HG03196 (cell line): ENCODE data around the gene NEK11.

ENCODE experiments used
- ATAC-seq: cut with Tn5 transposase; IDR thresholded peaks from one replicate; pipeline ENCODE4 v1.9.1; 2021; ENCODE audit not compliant: unreplicated experiment

Gene NEK11

DNA sequence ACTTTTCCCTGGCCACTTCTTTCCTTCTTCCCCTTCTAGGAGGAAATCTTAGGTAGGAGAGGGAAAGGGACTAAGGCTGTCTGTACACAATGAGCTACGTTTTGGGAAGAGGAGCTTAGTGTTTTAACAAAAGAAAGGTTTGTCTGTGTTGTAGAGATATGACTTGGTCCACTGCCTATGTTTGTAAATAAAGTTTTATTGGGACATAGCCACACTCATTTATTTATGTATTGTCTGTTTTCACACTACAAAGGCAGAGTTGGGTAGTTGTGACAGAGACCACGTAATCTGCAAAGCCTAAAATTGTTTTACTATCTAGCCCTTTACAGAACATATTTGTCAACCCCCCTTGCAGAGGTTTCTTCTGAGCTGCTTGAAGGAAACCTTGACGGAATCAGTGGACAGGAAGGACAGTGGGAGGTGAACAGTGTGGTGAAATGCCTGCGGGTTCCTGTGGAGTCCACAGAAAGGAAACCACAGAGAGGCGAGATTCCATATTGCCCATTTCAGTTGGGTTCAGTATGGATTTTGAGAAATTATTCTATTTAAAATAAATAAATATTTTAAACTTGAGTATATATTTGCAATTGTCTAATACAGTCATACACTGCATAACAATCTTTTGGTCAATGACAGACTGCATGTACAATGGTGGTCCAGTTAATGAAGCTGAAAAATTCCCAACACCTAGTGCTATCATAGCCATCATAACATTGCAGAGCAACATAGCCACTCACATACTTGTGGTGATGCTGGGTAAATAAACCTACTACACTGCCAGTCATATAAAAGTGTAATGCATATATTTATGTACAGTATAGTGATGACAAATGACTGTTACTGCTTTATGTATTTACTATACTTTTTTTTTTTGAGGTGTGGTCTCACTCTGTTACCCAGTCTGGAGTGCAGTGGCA is 197.0 kb downstream of the NEK11 start:
- no peak for ATAC-seq

DNA sequence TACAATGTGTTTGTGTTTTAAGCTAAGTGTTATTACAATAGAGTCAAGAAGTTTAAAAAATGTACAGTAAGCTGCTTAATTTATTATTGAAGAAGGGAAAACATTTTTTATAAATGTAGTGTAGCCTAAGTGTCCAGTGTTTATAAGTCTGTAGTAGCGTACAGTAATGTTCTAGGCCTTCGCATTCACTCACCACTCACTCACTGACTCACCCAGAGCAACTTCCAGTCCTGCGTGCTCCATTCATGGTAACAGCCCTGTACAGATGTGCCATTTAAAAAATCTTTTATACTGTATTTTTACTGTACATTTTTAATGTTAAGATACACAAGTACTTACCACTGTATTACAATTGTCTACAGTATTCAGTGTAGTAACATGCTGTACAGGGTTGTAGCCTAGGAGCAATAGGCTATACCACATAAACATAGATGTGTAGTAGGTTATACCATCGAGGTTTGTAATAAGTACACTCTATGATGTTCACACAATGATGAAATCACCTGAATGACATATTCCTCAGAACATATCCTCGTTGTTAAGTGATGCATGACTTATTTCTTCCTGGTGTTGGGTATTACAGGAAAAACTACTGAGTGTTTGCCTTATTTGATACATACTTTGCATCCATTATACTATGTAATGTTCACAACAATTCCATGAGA is 198.3 kb downstream of the NEK11 start:
- no peak for ATAC-seq

DNA sequence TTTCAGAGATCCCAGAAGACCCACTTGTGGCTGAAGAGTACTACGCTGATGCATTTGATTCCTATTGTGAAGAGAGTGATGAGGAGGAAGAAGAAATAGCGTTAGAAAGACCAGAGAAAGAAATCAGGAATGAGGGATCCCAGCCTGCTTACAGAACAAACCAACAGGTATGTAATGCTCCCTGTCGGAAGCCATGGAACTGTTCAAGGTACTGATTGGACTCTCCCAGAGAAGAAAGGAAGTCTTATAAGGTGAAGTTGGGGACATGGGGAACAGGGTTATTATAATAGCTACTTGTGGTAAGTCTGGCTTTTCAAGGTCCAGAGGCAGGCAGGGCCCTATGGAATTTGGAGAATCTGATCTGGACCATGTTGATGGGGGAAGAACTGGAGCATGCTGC is 201.8 kb downstream of the NEK11 start:
- ATAC-seq = no peak

DNA sequence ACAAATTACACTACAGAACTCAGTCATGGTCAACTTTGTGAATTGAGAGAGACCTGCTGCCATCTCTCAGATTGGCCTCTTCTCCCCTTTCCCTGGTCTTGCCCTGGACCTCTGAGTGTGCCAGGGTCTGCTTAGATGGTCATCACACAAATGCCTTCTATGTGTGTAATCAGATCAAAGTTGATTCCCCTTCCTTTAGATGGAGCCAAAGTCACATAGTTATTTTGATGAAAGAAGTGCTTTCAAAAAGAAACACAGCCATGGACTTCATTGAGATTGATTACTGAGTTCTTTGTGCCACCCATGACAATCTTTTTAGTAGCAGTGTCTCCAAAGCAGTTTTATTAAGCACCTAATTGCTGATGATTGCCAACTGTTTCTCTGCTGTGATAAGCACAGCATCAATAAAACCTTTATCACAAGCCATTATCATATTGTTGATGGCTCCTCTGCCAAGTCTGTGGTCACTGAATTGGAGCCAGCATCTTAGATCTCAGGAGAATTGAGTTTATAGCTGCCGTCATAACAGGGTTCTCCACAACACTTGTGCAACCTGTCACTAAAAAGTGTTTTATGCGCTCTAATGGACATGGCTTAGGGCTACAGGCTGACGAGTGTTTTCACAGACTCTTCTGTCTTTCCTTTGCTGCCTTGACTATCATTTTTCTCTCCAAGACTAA is 205.2 kb downstream of the NEK11 start:
- no peak for ATAC-seq

DNA sequence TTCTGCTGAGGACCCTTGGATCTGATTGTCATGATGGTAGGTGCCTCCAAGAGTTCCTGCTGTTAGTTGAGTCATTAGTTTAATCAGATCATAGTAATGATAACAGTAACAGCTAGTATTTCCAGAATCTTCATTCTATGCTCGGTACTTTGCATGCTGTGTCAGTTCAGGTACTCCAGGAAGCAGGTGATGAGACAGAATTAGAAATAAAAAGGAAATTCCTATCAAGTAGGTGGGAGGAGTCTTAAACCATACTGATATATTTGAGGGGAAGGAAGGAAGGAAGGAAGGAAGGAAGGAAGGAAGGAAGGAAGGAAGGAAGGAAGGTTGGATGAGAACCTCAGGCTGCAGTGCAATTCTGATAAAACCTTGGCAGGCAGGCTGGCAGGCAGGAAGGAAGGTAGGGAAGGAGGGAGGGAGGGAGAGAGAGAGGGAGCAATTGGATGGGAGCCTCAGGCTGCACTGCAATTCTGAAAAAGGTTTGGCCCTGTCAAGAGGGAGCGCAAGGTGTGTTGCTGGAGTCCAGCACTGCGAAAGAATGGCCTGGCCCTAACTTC is 206.1 kb downstream of the NEK11 start:
- ATAC-seq = no peak

DNA sequence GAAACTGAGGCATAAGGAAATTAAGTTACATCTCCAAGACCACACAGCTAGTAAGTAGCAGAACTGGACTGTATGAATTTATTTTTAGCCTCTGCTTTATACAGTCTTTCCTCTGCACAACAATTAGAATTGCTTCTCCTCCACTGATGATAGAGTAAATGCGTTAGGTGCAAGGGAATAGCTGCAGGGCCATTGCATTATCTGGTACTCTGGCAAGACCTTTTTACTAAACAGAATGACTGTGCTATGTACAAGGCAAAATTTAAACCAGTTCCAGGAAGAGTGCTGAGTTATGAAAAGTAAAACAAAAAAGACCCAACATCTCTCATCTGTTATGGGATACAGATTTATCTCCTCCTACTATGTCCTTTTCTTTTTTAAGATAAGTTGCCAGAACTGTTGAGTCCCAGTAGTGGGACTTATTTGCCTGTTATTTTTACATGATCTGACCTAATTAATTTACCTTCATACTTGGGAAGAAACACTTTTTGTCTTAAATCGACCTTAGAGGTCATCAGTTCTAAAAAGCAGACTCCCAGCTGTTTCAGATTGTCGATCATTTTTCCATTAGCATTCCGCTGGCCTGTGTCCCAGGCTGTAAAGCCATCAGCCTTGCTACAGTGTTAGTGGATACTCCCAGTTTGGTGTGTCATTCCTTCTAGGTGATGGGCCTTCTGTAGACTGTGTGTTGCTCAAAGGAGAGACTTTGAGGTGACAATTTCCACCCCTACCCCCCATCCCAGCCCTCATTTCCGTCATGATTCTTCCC is 207.4 kb downstream of the NEK11 start:
- no peak for ATAC-seq

DNA sequence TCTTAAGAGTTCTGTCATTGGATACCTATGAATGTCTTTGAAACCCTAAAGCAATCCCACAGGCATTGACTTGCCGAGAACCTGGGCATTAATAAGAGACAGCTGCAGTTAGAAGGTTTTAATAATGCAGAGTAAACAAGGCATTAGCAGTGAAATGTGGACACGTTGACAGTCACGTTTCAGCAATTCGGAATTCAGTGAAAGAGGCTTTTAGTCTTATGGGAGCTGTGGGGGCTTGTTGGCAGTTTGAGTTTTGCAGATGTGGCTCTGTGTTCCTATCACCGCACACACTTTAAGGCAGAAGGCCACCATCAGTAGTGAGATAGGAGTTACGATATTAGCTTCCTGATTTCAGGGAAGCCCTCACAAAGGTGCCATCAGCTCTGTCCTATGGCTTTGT is 209.7 kb downstream of the NEK11 start:
- no peak for ATAC-seq

DNA sequence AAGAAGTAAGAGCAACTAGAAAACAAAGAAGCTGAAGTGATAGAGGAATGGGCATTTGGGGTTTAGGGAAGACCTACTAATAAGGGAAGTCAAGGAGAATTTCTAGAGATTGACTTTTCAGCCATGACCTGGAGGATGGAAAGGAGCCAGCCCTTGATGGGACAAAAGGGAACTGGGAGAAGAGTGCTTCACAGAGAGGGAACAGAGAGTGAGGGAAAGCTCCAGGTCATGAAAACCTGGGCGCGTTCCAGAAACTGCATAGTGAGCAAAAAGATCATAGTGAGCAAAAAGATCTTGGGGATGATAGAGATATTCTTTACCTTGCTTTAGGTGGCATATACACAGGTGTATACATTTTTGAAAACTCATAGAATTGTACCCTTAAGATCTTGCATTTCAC is 211.8 kb downstream of the NEK11 start:
- no peak for ATAC-seq

DNA sequence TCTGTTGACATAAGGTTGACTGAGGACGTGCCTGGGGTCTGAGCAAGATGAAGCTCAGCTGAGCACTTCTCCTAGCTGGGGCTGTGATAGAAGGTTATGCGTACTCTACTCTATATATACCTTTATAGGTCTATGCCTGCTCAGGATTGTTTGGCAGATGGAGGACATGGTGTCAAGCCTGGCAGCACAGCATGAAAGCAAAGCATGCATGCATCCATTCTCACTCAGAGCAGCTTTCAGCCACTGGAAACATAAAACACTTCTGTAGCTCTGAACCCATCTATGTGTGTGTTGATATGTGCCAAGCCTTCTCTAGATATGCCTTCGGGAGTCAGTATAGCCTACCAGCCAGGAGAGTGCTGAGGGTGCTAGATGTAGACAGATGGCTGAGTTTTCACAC is 212.6 kb downstream of the NEK11 start:
- ATAC-seq = no peak

DNA sequence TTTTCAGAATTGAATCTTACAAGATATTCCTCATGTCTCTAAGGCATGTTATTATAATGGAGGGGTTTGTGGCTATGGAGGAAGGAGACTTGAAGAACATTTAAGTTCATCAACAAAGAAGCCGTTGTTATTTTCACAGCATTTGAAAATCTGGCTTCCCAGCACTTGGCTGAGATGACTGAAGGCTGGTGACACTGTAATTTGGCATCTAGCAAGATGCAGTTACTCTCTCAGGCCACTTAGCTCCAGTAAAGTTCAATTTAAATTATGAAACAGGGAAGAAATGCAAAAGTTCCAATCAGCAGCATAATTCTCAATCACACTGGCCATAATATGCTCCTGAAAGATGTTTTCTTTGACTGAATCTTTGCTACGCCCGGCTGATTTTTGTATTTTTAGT is 215.5 kb downstream of the NEK11 start:
- no peak for ATAC-seq

DNA sequence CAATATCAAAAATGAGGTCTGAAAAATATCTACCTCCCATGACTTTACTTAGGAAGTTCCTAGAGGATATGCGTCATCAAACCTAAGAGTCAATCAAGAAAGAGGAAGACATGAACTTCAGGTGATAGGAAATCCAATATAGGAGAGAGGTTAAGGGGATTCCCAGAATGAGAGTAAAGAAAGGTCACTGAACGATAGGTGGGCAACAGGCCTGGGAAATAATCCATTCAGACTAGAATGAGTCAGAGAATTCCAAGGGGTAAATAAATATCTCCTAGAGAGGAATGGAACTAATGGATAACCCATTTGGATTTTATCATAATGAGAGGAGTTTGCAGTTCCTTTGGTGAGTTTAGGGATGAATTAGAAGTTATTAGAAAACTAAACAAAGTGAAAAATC is 223.8 kb downstream of the NEK11 start:
- no peak for ATAC-seq

DNA sequence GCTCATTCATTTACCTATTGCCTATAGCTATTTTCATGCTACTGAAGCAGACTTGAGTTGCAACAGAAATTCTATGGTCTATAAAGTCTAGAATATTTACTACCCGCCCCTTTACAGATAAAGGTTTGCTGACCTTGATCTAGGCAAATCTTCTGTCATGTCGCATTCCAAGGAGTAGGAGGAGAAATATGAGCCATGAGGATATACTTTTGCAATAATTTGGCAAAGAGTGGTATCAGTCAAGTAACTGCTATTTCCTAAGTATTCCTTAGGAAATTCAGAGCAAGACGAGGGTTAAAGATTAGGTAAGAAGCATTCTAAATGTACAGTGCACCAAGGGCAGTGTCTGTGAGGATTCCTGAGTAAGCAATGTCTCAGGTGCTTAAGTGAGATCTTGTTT is 233.8 kb downstream of the NEK11 start:
- no peak for ATAC-seq

DNA sequence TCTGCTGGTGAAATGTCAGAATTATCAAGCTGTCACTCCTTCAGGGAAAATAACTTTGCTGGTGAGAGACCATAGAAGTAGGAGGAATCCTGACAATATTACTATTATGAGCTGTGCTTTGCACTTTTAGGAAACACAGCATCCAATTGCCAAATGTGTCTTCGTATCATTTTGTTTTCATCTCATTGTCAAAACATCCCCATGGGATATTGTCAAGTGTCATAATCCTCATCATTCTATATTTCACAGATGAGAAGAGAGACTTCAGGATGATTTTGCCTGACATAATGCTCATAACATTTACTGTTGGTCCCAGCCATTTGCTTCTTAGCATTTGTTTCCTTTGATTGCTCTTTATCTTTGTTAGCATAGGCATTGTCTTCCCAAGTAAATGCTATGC is 234.4 kb downstream of the NEK11 start:
- ATAC-seq = no peak

DNA sequence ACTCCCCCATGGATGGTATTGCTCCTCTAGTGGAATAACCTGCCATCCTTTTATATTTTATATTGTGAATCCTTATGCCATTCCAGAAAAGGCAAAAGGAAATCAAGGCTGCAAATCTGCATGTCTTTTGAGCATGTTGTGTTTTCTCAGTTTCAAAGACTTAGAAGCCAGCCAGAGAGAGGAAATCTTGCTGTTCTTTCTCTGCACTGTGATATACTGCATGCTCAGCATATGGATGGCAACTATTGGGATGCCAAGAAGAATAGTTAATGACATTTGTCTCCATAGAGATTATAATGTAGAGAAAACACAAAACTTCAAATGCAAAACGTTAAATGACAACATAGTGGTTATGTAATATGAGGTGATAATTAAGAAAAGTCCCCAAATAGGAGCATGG is 248.9 kb downstream of the NEK11 start:
- no peak for ATAC-seq

DNA sequence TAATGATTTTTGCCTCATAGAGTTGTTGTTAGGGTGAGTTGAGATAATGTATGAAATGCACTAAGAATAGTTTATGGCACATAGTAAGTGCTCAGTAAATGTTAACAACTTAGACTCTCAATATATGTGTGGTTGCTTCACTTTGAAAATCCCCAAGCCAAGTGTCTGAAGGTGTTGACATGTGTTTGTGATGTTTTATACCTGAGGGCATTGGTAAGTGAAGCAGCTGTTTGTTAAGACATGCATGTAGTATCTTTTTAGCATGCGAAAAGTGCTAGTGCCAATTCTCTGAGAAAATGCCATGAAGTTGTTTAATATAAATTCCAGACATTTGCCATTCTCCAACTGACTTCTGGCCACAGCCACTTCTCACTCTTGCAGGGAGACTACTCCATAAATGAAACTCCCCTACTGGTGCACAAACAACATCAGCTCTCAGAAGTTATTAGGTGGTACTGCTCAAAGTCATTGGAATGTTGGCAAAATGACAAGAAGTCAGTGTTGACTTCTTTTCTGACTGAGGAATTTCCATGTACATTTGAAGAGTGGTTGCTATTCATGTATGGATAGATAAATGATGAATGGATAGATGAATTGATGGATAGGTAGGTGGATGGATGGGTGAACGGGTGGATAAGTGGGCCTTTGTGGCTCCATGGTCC is 251.3 kb downstream of the NEK11 start:
- ATAC-seq = no peak

DNA sequence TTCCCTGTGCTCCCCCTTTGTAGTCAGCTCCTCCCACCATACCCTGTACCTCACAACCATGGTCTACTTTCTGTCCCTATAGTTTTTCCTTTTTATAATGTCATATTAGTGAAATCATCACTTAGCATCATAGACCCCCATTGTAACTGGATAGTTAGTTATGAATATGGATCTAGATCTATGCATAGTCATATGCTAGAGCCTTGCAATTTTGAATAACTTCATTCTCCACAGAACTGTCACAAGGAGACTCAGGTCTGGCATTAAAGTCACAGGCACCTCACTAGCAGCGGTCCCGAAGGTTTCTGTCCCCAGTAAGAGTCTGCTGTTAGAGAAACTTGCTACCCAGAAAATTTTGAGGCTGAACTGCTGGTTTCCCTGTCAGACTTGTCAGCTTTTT is 252.9 kb downstream of the NEK11 start:
- ATAC-seq = no peak

DNA sequence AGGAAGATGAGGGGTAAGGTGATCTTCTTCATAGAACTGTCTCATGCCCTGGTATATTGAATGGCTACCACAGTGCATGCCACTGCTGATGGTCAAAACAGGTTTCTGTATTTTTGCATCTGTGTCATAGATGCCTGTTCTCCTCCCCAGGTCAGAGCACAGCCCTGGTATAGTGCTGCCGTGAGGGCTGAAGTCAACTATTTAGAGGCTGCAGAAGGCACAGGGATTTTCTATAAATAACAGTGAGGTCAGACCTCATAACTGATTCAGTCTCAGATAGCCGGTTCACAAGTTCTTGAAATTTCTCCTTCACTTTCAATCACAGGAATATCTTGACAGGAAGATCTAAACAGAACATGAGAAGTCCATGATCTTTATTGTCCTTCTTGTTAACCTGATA is 255.7 kb downstream of the NEK11 start:
- ATAC-seq = no peak

DNA sequence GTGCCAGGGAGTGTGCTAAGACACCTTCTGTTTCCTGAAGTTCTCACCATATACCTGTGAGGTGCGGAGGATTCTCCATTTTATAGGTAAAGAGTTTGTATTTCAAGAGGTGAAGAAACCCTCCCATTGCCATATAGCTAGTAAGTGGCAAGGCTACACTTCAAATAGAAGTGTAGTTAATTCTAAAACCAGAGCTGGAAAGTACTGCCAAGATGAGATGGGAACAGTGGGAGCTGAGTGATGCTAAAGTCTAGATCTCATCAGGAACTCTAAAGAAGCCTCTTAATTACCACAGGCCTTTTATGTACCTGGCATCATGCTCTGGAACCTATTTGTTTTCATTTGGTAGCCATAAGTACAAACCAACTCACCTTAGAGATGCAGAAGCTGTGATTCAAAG is 256.3 kb downstream of the NEK11 start:
- ATAC-seq = no peak

DNA sequence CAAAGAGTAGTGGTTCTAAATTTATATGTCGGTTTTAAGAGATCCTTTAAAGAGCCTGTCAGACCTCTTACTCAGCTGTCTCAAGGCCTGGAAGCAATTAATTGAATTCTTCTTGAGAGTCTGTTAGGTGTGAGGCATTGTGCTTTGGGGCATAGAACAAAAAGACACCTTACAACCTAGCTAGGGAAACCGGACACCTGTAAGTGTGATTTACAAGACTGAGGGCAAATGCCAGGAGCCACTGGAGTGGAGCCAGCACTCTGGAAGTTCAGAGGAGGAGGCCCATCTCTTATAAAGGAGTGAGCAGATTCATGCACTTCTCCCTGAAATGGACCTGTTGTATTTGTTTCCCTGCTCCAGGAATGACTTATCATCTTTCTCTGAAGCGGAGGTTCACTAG is 257.2 kb downstream of the NEK11 start:
- no peak for ATAC-seq

DNA sequence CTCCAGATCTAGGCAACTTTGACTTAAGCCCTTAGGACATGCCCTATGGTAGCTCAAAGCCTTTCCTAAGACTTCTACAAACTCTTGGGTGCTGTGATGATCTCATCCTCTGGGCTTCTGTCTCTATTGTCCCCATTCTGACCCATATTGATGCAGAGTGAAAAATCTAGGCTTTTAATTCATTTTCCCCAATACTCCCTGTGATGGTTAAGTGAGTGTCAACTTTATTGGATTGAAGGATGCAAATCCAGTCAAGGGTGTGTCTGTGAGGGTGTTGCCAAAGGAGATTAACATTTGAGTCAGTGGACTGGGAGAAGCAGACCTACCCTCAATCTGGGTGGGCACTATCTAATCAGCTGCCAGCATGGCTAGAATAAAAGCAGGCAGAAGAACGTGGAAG is 257.6 kb downstream of the NEK11 start:
- ATAC-seq = no peak
